Activated CD4-positive, alpha-beta memory T cell treated with anti-CD3 and anti-CD28 coated beads, Interleukin-2, amount 10 ng/mL, durations not matched to agents 7 days and 5 days (primary cell): ENCODE measurements around the gene PROK2. TPM values are rescaled to one million over a fixed set of nuclear protein-coding genes. Genes with fewer than 3 reads are reported as not detected.
A peak's percentile ranks its signal among the peaks of the same experiment; 100 is the strongest.

Source experiments
- CTCF ChIA-PET: fragments of 350-600 bp; sonication (Branson Sonifier 250); formaldehyde crosslinking; loops from one replicate; lab custom pipeline; 2021; ENCODE audit warnings: antibody characterized with exemption, inconsistent platforms; lab: Charles Lee
- POLR2A ChIA-PET: fragments of 350-600 bp; sonication (Branson Sonifier 250); formaldehyde crosslinking; loops from one replicate; lab custom pipeline; 2021; ENCODE audit warnings: antibody characterized with exemption; lab: Charles Lee
- DNase-seq: peaks from one replicate; pipeline ENCODE4 v3.0.0-alpha.2; 2020
- H3K27ac Mint-ChIP-seq: one replicate; pipeline ENCODE4 v1.8.0; 2021; ENCODE audit warnings: mild to moderate bottlenecking, mixed read lengths
- H3K27me3 Mint-ChIP-seq: one replicate; pipeline ENCODE4 v1.8.0; 2021; ENCODE audit warnings: mixed read lengths
- H3K36me3 Mint-ChIP-seq: one replicate; pipeline ENCODE4 v1.8.0; 2021; ENCODE audit warnings: low read depth, mixed read lengths
- H3K4me1 Mint-ChIP-seq: one replicate; pipeline ENCODE4 v1.8.0; 2021; ENCODE audit warnings: mixed read lengths
- H3K4me3 Mint-ChIP-seq: one replicate; pipeline ENCODE4 v1.8.0; 2021; ENCODE audit warnings: mild to moderate bottlenecking, mixed read lengths
- H3K9me3 Mint-ChIP-seq: one replicate; pipeline ENCODE4 v1.8.0; 2021; ENCODE audit warnings: mixed read lengths
- total RNA-seq, 2 experiments: library from RNA; stranded (reverse); gene quantifications; one replicate each; pipeline ENCODE4 v1.2.3, GENCODE V29; 2021

The PROK2 gene
- total RNA-seq, 2 experiments from 2014 or later = 2.5 to 2.8 TPM

DNA sequence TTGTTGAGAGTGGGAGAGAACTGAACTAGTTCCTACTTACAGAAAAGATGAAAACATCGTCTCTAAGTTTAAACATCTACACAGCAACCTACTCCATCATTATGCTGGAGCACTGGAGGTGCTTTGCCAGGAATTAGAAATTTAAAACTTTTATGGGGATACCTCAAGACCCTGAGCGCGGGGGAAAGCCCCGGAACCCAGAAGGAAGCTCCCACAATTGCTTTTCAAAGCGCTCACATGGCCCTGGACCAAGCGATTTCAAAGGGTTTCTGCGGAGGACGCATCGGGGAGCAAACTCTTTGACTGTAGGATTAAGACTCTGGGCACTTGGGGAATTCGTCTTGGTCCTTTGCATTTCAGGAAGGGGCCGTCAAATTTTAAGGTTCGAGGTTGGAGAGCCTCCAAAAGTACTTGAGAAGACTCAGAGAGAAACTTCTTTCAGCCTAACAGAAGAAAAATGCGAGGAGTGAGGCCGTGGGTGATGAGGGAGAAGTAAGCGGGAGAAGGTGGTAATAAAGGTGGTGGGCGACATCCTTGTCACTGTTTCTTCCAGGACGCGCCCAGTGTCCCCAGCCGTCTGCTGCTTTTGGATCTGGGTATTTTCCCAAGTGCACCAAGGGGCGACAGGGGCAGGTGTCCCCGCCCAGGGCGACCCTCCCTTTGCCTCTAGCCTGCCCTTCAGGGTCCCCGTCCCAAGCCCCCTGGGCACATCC, 591 bp downstream of the PROK2 start:
- no peak for DNase-seq
- ChIA-PET CTCF (no interaction called here), POLR2A (interaction anchor here (1.4 kb wide), 1 partner anchor 12 kb away, joined by 3 read pairs; no protein-coding TSS in a partner anchor)
- Mint-ChIP-seq H3K9me3 (no peaks in the 10 kb centered on the region), H3K27me3 (peaks cover 60% of the 10 kb centered on the region), H3K27ac (no peak overlapping the region), H3K4me1 (peaks cover 44% of the 10 kb centered on the region), H3K4me3 (peak overlapping the region; percentile 72), H3K36me3 (no peaks in the 10 kb centered on the region)

GRCh38 chr3:71783152-71783551, 1.8 kb downstream of the PROK2 start:
- POLR2A ChIA-PET = interaction anchor here (0.6 to 1.4 kb wide), 3 partner anchors 8 to 664 kb away, joined by 3 read pairs; no protein-coding TSS in a partner anchor
- CTCF ChIA-PET = no interaction called here
- H3K27me3 Mint-ChIP-seq = peaks cover 59% of the 10 kb centered on the region
- no peaks in the 10 kb centered on the region for H3K36me3 Mint-ChIP-seq
- no peak overlapping the region for H3K27ac Mint-ChIP-seq
- H3K4me1 Mint-ChIP-seq = peaks cover 56% of the 10 kb centered on the region
- no peak overlapping the region for H3K4me3 Mint-ChIP-seq
- H3K9me3 Mint-ChIP-seq = no peaks in the 10 kb centered on the region
- DNase-seq = no peak

DNA sequence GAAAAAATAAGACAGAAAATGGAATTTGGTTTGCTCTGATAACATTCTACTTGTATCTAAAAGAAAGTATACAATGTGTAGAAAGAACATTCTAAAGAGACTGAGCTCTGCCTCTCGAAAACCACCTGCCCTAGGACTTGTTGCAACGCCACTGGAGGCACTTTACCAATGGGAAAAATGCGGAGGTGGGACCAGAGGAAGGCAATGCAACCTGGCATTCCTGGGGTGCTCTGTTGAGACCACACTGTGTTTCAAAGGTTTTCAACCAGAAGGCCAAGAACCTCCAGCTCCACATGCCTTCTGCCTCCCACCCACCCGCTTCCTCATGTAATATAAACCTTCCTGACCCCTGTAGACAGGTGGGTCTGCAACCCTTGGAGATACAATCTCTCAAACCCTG, 4.5 kb downstream of the PROK2 start:
- CTCF ChIA-PET = interaction anchor here (0.6 to 2.9 kb wide), 4 partner anchors 9 to 1002 kb away, joined by 3 to 10 read pairs (median 4); no protein-coding TSS in a partner anchor
- Mint-ChIP-seq H3K27ac (peak overlapping the region; percentile 77), H3K27me3 (peaks cover 36% of the 10 kb centered on the region), H3K4me3 (no peak overlapping the region), H3K36me3 (no peaks in the 10 kb centered on the region), H3K9me3 (no peaks in the 10 kb centered on the region), H3K4me1 (peaks cover 63% of the 10 kb centered on the region)
- no peak for DNase-seq
- POLR2A ChIA-PET = interaction anchor here (0.6 to 1.4 kb wide), 3 partner anchors 18 to 56 kb away, joined by 3 read pairs; no protein-coding TSS in a partner anchor

DNA sequence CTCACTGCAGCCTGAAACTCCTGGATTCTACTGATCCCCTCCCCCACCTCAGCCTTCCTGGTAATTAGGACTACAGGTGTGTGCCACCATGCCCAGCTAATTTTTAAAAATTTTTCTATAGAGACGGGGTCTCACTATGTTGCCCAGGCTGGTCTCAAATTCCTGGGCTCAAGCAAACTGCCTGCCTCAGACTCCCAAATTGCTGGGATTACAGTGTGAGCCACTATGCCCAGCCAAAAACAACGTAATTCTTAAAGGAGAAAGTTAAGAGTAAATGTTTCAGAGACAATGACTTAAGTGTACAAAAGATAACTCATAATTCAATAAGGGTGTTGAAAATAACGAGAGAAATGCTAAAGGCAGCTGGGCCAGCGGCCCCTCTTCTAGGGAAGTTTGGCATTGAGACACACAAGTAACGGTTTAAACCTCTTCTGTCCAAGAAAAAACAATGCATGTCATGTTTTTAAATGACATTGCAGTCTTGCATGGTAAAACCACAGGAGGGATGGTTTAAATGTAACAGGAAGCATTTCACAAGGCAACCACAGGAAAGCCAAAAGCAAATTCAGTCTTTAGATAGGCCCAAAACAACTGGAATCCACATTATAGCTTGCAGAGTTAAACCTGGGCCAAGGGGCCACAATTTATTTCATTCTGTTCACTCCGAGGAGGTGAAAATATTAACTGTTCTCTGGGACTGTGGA, 5.1 kb downstream of the PROK2 start:
- no peaks in the 10 kb centered on the region for H3K9me3 Mint-ChIP-seq
- peak overlapping the region; percentile 77 for H3K27ac Mint-ChIP-seq
- H3K27me3 Mint-ChIP-seq = peaks cover 33% of the 10 kb centered on the region
- POLR2A ChIA-PET = interaction anchor here (0.6 to 1.4 kb wide), 3 partner anchors 17 to 55 kb away, joined by 3 read pairs; no protein-coding TSS in a partner anchor
- CTCF ChIA-PET = interaction anchor here (0.6 to 2.9 kb wide), 4 partner anchors 10 to 1003 kb away, joined by 3 to 10 read pairs (median 4); no protein-coding TSS in a partner anchor
- no peak overlapping the region for H3K4me3 Mint-ChIP-seq
- DNase-seq = peak; percentile 21
- H3K4me1 Mint-ChIP-seq = peaks cover 61% of the 10 kb centered on the region
- H3K36me3 Mint-ChIP-seq = no peaks in the 10 kb centered on the region

DNA sequence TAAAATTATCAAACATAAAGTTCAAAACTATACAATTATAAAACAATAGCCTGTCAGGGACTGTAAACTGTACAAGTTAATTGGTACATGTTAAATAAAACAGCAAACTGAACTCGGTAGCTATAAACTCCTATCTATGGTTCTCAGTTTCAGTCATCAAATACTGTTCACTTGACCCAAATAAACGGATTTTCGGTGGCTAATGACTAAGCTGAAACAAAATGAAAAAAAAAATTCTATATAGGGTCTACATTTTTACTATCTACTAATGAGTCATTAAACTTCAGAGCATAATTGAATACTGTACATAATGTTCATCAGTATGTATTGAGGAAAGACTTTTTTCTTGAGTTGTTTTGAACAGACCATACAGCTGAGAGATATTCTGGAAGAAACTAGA, 6.6 kb downstream of the PROK2 start:
- peaks cover 22% of the 10 kb centered on the region for H3K27me3 Mint-ChIP-seq
- H3K27ac Mint-ChIP-seq = peak overlapping the region; percentile 77
- no peak overlapping the region for H3K4me3 Mint-ChIP-seq
- no peaks in the 10 kb centered on the region for H3K9me3 Mint-ChIP-seq
- POLR2A ChIA-PET = interaction anchor here (0.7 kb wide), 2 partner anchors 24 to 54 kb away, joined by 3 read pairs; partner anchors contain the start of gene EIF4E3
- H3K36me3 Mint-ChIP-seq = no peaks in the 10 kb centered on the region
- CTCF ChIA-PET = interaction anchor here (0.6 to 1.1 kb wide), 2 partner anchors 58 to 409 kb away, joined by 3 read pairs; no protein-coding TSS in a partner anchor
- DNase-seq = no peak
- peaks cover 51% of the 10 kb centered on the region for H3K4me1 Mint-ChIP-seq

- ChIA-PET POLR2A (interaction anchor here (1.5 kb wide), 1 partner anchor 13 kb away, joined by 3 read pairs; no protein-coding TSS in a partner anchor), CTCF (no interaction called here)
- no peak overlapping the region for H3K27ac Mint-ChIP-seq
- no peak for DNase-seq
- H3K4me3 Mint-ChIP-seq = no peak overlapping the region
- H3K36me3 Mint-ChIP-seq = no peaks in the 10 kb centered on the region
- peaks cover 7% of the 10 kb centered on the region for H3K27me3 Mint-ChIP-seq
- peaks cover 45% of the 10 kb centered on the region for H3K4me1 Mint-ChIP-seq
- no peaks in the 10 kb centered on the region for H3K9me3 Mint-ChIP-seq
Measured at GRCh38 chr3:71776538-71776937, 8.4 kb downstream of the PROK2 start.

GRCh38 chr3:71771884-71772283, 13.1 kb downstream of the PROK2 start:
- ChIA-PET CTCF (no interaction called here), POLR2A (no interaction called here)
- H3K36me3 Mint-ChIP-seq = no peaks in the 10 kb centered on the region
- peaks cover 9% of the 10 kb centered on the region for H3K4me1 Mint-ChIP-seq
- H3K27ac Mint-ChIP-seq = no peak overlapping the region
- H3K27me3 Mint-ChIP-seq = peaks cover 3% of the 10 kb centered on the region
- no peaks in the 10 kb centered on the region for H3K9me3 Mint-ChIP-seq
- DNase-seq = no peak
- no peak overlapping the region for H3K4me3 Mint-ChIP-seq

DNA sequence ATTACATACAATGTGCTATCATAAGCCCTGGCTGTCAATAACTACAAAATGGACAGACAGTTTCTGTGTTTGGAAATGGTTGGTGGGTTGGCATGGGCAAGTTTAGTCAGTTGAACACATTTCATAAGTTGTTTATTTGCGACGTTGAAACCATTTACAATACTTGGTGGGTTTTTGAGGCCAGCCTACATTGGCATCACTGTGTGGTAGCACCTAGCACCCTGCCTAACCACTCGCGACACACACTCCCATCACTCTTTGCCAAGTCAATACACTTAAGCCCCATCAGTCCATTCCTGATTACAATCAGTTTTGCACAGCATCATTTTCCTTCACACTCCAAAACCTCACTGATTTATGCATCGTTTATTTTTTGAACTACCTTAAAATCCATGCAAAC, 13.8 kb downstream of the PROK2 start:
- no peaks in the 10 kb centered on the region for H3K36me3 Mint-ChIP-seq
- H3K4me1 Mint-ChIP-seq = peaks cover 4% of the 10 kb centered on the region
- H3K4me3 Mint-ChIP-seq = no peak overlapping the region
- POLR2A ChIA-PET = no interaction called here
- CTCF ChIA-PET = no interaction called here
- no peak for DNase-seq
- H3K27ac Mint-ChIP-seq = no peak overlapping the region
- H3K9me3 Mint-ChIP-seq = no peaks in the 10 kb centered on the region
- H3K27me3 Mint-ChIP-seq = peaks cover 5% of the 10 kb centered on the region

DNA sequence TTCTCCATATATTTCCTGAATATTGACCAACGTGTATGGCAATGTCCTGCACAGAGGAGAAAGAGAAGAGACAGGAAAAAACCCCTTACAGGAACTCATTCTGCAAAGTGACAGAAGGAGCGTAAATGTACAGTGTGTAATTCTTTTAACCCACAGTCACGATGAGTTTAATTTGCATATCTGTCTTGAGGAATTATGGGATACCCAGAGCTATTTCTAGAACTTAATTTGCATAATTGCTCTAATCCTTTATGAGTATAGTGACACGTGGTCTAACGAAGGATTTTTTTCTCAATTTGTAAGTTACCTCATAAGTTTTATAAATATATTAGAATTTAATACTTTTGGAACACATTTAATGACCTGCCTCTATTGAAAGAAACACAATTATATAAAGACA, 21.5 kb downstream of the PROK2 start:
- Mint-ChIP-seq H3K27ac (no peak overlapping the region), H3K9me3 (no peaks in the 10 kb centered on the region), H3K36me3 (no peaks in the 10 kb centered on the region), H3K4me3 (no peak overlapping the region), H3K4me1 (no peaks in the 10 kb centered on the region), H3K27me3 (peaks cover 17% of the 10 kb centered on the region)
- POLR2A ChIA-PET = interaction anchor here (0.7 to 0.9 kb wide), 2 partner anchors 13 to 17 kb away, joined by 3 read pairs; no protein-coding TSS in a partner anchor
- CTCF ChIA-PET = interaction anchor here (0.6 to 1.4 kb wide), 2 partner anchors 52 to 420 kb away, joined by 3 to 5 read pairs; no protein-coding TSS in a partner anchor
- DNase-seq = no peak

DNA sequence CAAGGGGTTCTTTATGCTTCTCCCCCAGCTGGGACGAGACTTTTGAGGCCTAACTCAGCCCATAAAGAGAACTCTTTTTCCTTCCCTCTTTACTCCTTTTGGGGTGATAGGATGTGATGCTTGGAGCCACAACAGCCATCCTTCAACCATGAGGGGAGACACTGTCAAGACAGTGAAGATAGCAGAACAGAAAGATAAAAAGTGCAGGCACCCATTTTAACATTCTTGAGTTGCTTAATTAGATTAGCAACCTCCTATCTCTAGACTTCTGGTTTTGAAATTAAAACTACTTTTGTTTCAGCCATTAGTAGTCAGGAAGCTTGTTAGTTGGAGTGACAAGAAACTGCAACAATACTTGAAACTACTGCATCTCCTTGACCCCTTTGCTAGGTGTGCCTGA, 24.8 kb downstream of the PROK2 start:
- peaks cover 39% of the 10 kb centered on the region for H3K27me3 Mint-ChIP-seq

GRCh38 chr3:71759401-71759800, 25.5 kb downstream of the PROK2 start:
- Mint-ChIP-seq H3K36me3 (peaks cover 3% of the 10 kb centered on the region), H3K27ac (no peak overlapping the region), H3K27me3 (peaks cover 43% of the 10 kb centered on the region), H3K4me3 (no peak overlapping the region), H3K9me3 (no peaks in the 10 kb centered on the region), H3K4me1 (peaks cover 6% of the 10 kb centered on the region)
- POLR2A ChIA-PET = no interaction called here
- DNase-seq = no peak
- CTCF ChIA-PET = no interaction called here

More for the DNA sequence above, 24.8 kb downstream of the PROK2 start:
- Mint-ChIP-seq H3K27ac (no peak overlapping the region), H3K4me1 (peaks cover 5% of the 10 kb centered on the region), H3K36me3 (peaks cover 3% of the 10 kb centered on the region), H3K9me3 (no peaks in the 10 kb centered on the region), H3K4me3 (no peak overlapping the region)
- POLR2A ChIA-PET = no interaction called here
- CTCF ChIA-PET = no interaction called here
- no peak for DNase-seq

DNA sequence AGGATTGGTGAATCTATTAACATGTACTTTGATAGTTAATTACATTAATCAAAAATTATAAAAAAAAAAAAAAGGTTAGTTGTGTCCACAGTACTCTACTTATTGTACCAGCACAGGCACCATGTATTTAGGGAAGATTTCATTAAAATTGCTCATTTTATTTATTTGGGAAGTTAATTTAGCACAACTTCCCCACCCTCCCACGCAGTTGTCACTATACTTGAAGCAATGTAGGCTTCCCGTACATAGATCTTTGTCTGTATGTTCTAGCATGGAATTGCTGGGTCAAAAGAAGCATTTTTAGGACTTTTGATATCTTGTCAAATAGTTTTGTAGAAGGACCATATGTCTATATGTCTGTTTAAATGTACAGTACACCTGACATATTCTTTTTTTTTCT, 26.9 kb downstream of the PROK2 start:
- no peak for DNase-seq
- CTCF ChIA-PET = no interaction called here
- Mint-ChIP-seq H3K27ac (no peak overlapping the region), H3K9me3 (no peaks in the 10 kb centered on the region), H3K4me1 (peaks cover 6% of the 10 kb centered on the region), H3K27me3 (peaks cover 39% of the 10 kb centered on the region), H3K4me3 (no peak overlapping the region), H3K36me3 (peaks cover 3% of the 10 kb centered on the region)
- POLR2A ChIA-PET = no interaction called here
